Uterus (tissue), 2 donors: ENCODE results near the gene WDR59.

Experiments used
- CTCF ChIP-seq, 4 experiments: fragments of 200-600 bp in 2 of 4; fragments of 450-650 bp in 2 of 4; sonication (generic) in 2 of 4; IDR thresholded peaks; one replicate each; pipeline ENCODE4 v1.5.1; 2016 to 2019; ENCODE audit warnings: antibody characterized with exemption in 4 of 4, mild to moderate bottlenecking in 2 of 4, moderate library complexity in 1 of 4
- POLR2A ChIP-seq, 2 donors: fragments of 450-650 bp; IDR thresholded peaks; one replicate each; pipeline ENCODE4 v1.6.1; 2016; ENCODE audit warnings: antibody characterized with exemption in 2 of 2, mild to moderate bottlenecking in 1 of 2, moderate library complexity in 1 of 2

- TF ChIP-seq CTCF (IDR thresholded peaks at IDR 0.05) (no peak), POLR2A (IDR thresholded peaks at IDR 0.05) (no peak)
Observed at GRCh38 chr16:74954763-74955162, 30.2 kb downstream of the WDR59 start.
